ENCODE measurements around the gene ZNF438.

ZNF438 gene

GRCh38 chr10:31020209-31020608 is 11.5 kb downstream of the ZNF438 start:
- TF ChIP-seq ZFX (IDR thresholded peaks at IDR 0.05) (no peak), CTCF (conservative IDR thresholded peaks at IDR 0.05) (no peak)
- no peak overlapping the region for H3K27ac ChIP-seq

GRCh38 chr10:31018962-31019361 is 12.7 kb downstream of the ZNF438 start:
- H3K27ac ChIP-seq: no peak overlapping the region
- TF ChIP-seq CTCF (conservative IDR thresholded peaks at IDR 0.05) (no peak), ZFX (IDR thresholded peaks at IDR 0.05) (no peak)

DNA sequence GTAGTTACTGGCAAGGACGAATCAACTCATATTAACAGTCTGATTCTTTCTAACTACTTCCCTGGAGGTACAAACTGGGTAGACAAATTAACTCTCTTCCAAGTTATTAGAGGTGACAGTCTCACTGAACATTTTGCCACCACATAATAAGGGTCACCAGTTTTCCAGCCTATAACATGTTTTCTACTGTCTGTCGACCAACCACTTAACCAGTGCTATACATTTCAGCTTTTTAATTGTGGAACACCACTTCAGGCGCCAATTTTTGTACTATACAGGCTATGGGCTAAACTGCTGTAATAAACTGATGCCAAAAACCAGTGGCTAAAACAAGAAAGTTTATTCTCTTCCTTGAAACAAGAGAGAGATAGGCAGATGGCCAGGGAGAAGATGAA is 13.3 kb downstream of the ZNF438 start:
- TF ChIP-seq ZFX (IDR thresholded peaks at IDR 0.05) (no peak), CTCF (conservative IDR thresholded peaks at IDR 0.05) (no peak)
- no peak overlapping the region for H3K27ac ChIP-seq

DNA sequence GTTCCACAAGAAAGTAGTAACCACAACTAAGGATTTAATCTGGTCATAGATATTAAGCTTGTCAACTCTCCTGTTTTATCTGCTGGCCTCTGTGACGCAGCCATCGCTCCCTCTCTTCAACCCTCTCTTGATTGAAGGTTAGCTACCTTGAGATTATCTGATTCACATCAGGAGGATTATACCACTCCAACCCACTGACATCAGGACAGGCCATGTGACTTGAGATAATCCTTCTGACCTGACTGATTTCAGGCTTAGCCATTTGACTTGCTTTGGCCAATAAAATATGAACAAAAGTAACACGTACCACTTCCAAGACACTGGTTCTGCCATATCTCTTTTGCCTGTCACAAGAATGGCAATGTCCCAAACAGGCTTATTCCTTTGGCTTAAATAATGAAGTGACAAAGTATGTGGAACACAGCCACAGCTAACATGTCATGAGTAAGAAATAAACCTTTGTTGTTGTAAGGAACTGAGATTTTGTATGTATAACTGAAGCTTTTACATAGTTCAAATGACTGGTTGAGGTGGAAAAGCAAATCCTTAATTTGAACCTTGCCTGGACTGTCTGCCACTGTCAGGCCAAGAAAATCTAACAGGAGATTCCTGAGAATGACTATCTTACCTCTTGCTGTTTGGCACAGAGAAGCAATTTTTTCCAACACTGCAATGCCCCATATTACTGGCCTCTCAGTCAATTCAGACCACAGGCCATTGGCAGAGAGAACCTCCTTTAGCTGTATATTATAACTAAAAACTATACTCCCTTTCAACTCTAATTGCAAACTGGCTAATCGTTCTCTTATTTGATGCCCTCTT is 13.9 kb downstream of the ZNF438 start:
- TF ChIP-seq ZFX (IDR thresholded peaks at IDR 0.05): no peak
- no peak for TF ChIP-seq CTCF (conservative IDR thresholded peaks at IDR 0.05)
- H3K27ac ChIP-seq: no peak overlapping the region

- H3K27ac ChIP-seq: no peak overlapping the region
Observed at GRCh38 chr10:31014161-31014875, 17.3 kb downstream of the ZNF438 start.

GRCh38 chr10:31013331-31013730 is 18.3 kb downstream of the ZNF438 start:
- no peak for TF ChIP-seq CTCF (conservative IDR thresholded peaks at IDR 0.05)
- TF ChIP-seq ZFX (IDR thresholded peaks at IDR 0.05): no peak
- H3K27ac ChIP-seq: no peak overlapping the region

More at GRCh38 chr10:31014161-31014875, 17.3 kb downstream of the ZNF438 start:
- TF ChIP-seq CTCF (conservative IDR thresholded peaks at IDR 0.05) (no peak), ZFX (IDR thresholded peaks at IDR 0.05) (no peak)

DNA sequence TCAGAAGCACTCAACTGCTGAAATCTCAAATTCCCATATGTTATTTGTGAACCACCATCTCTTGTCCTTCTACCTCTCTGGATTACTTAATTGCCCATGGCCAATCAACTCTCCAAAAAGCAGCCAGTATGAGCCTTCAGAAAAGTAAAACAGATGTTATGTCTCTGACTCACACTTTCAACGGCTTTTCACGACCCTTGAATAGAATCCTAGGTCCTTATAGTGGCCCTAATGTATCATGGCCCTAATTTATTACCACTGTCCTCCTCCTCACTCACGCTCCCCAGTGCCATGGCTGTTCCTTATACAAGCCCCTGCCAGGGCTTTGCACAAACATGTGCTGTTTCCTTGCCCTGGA is 20.0 kb downstream of the ZNF438 start:
- TF ChIP-seq CTCF (conservative IDR thresholded peaks at IDR 0.05) (no peak), ZFX (IDR thresholded peaks at IDR 0.05) (no peak)
- H3K27ac ChIP-seq: no peak overlapping the region
